Sigmoid colon (tissue), 7 donors: ENCODE data around the gene PTGDS. TPM values are rescaled to one million over a fixed set of nuclear protein-coding genes. Genes with fewer than 3 reads are reported as not detected.

Experiments
- DNase-seq: peaks from one replicate; pipeline ENCODE4 v3.0.0-alpha.2; 2019
- H3K27ac ChIP-seq, 4 donors: fragments of 200-600 bp; sonication (generic); one replicate each; pipeline ENCODE4 v1.5.1; 2016 to 2019; ENCODE audit warnings: mild to moderate bottlenecking in 1 of 4
- H3K27me3 ChIP-seq, 3 donors: fragments of 200-600 bp; sonication (generic); one replicate each; pipeline ENCODE4 v1.5.1; 2019; ENCODE audit warnings: mild to moderate bottlenecking in 1 of 3
- H3K36me3 ChIP-seq, 4 donors: fragments of 200-600 bp; sonication (generic); one replicate each; pipeline ENCODE4 v1.5.1; 2016 to 2019
- H3K4me1 ChIP-seq, 4 donors: fragments of 200-600 bp; sonication (generic); one replicate each; pipeline ENCODE4 v1.5.1; 2017 to 2019
- H3K4me3 ChIP-seq, 4 donors: fragments of 200-600 bp; sonication (generic); one replicate each; pipeline ENCODE4 v1.5.1; 2017 to 2019; ENCODE audit warnings: mild to moderate bottlenecking in 2 of 4, moderate library complexity in 1 of 4
- H3K9me3 ChIP-seq, 4 donors: fragments of 200-600 bp in 3 of 4; sonication (generic) in 3 of 4; one replicate each; pipeline versions ENCODE4 v1.5.1 to v1.6.1; 2013 to 2019
- CTCF ChIP-seq, 4 experiments: fragments of 450-650 bp in 3 of 4; fragments of 200-600 bp in 1 of 4; IDR thresholded peaks; one replicate each; pipeline ENCODE4 v1.5.1; 2016 to 2019; ENCODE audit warnings: antibody characterized with exemption in 4 of 4, mild to moderate bottlenecking in 3 of 4, moderate library complexity in 2 of 4
- EP300 ChIP-seq, 4 donors: sonication (generic); formaldehyde crosslinking; IDR thresholded peaks; one replicate each; pipeline ENCODE4 v1.6.1; 2017; ENCODE audit warnings: antibody characterized with exemption in 4 of 4
- POLR2A ChIP-seq, 2 donors: fragments of 450-650 bp; IDR thresholded peaks; one replicate each; pipeline ENCODE4 v1.6.1; 2016; ENCODE audit warnings: antibody characterized with exemption in 2 of 2, mild to moderate bottlenecking in 2 of 2, moderate library complexity in 2 of 2
- POLR2AphosphoS5 ChIP-seq, 4 donors: sonication (generic); formaldehyde crosslinking; IDR thresholded peaks; one replicate each; pipeline ENCODE4 v1.6.1; 2017; ENCODE audit warnings: antibody characterized with exemption in 4 of 4
- WGBS, 2 donors: extraction: QIAGEN DNeasy Blood & Tissue Kit; methylation state at CpG; one replicate each; pipeline ENCODE4 v1.1.7; 2013; 5-methylcytosine and 5-hydroxymethylcytosine counted together
- intact Hi-C: fragments of 100-400 bp; cut with DNase I; formaldehyde crosslinking; loops from one replicate; pipeline ENCODE4 v1.15.1; 2023
- polyA plus RNA-seq, 3 donors: library from polyadenylated mRNA; stranded (reverse); fragments of 200-250 nt; gene quantifications; one replicate each; pipeline ENCODE4 v1.2.3, GENCODE V29; 2013
- total RNA-seq, 4 donors: library from RNA; depleted of rRNA; stranded (reverse); fragments of >200 nt; gene quantifications; one replicate each; pipeline ENCODE4 v1.1.0, GENCODE V29; 2016
- donor health status: healthy with polysubstance abuse.
- donor health status: Bipolar disorder and iron deficiency.
- donor health status: healthy.

Gene PTGDS
- total and polyA plus RNA-seq, 7 donors, result 8.3 to 218 (median 28.5) TPM

GRCh38 chr9:136949239-136949816 is 28.0 kb upstream of the PTGDS start:
- Histone ChIP-seq H3K27ac (peak overlapping the region; percentile 81 to 89 (median 86)), H3K4me1 (peaks cover 0 to 23% (median 19%) of the 10 kb centered on the region in 4 donors), H3K9me3 (no peaks in the 10 kb centered on the region), H3K4me3 (peak overlapping the region; percentile 60 to 82 (median 66)), H3K36me3 (no peaks in the 10 kb centered on the region), H3K27me3 (no peaks in the 10 kb centered on the region)
- no peak for DNase-seq
- TF ChIP-seq POLR2A (IDR thresholded peaks at IDR 0.05), result no peak
- no peak for TF ChIP-seq EP300 (IDR thresholded peaks at IDR 0.05)
- no peak for TF ChIP-seq POLR2AphosphoS5 (IDR thresholded peaks at IDR 0.05)
- TF ChIP-seq CTCF (IDR thresholded peaks at IDR 0.05), result no peak
- intact Hi-C loops, result loop anchor here (5.0 kb wide), 1 partner anchor 467 kb away; the partner anchor contains the start of gene SEC16A
- WGBS, 2 donors, result 5 to 12% methylated on average over 21 to 22 of the region's 22 CpGs

GRCh38 chr9:136949817-136950655 is 27.3 kb upstream of the PTGDS start:
- peak overlapping the region; percentile 81 to 89 (median 86) for H3K27ac ChIP-seq
- peak; percentile 18 to 68 for TF ChIP-seq POLR2A (IDR thresholded peaks at IDR 0.05)
- peak; percentile 70 to 91 (median 82) for TF ChIP-seq POLR2AphosphoS5 (IDR thresholded peaks at IDR 0.05)
- peak in 2 of 4 experiments; percentile 16 to 34 for TF ChIP-seq CTCF (IDR thresholded peaks at IDR 0.05)
- no peak for TF ChIP-seq EP300 (IDR thresholded peaks at IDR 0.05)
- intact Hi-C loops, result loop anchor here (5.0 kb wide), 1 partner anchor 468 kb away; the partner anchor contains the start of gene SEC16A
- H3K36me3 ChIP-seq, result no peaks in the 10 kb centered on the region
- peak; percentile 97 for DNase-seq
- WGBS, 2 donors, result 2 to 6% methylated on average over 63 of the region's 63 CpGs
- no peaks in the 10 kb centered on the region for H3K9me3 ChIP-seq
- H3K4me3 ChIP-seq, result peak overlapping the region; percentile 60 to 82 (median 66)
- peaks cover 0 to 19% (median 16%) of the 10 kb centered on the region in 4 donors for H3K4me1 ChIP-seq
- no peaks in the 10 kb centered on the region for H3K27me3 ChIP-seq

GRCh38 chr9:136950656-136951276 is 26.5 kb upstream of the PTGDS start:
- Histone ChIP-seq H3K9me3 (no peaks in the 10 kb centered on the region), H3K36me3 (no peaks in the 10 kb centered on the region), H3K4me1 (peaks cover 0 to 19% (median 15%) of the 10 kb centered on the region in 4 donors), H3K27ac (peak overlapping the region; percentile 81 to 89 (median 86)), H3K4me3 (peak overlapping the region in 3 of 4 donors; percentile 60 to 82 (median 68)), H3K27me3 (no peaks in the 10 kb centered on the region)
- 17 to 56% methylated on average over 9 of the region's 9 CpGs for WGBS, 2 donors
- intact Hi-C loops, result no loop called here
- DNase-seq, result no peak
- no peak for TF ChIP-seq POLR2A (IDR thresholded peaks at IDR 0.05)
- TF ChIP-seq POLR2AphosphoS5 (IDR thresholded peaks at IDR 0.05), result no peak
- TF ChIP-seq EP300 (IDR thresholded peaks at IDR 0.05), result no peak
- no peak for TF ChIP-seq CTCF (IDR thresholded peaks at IDR 0.05)

GRCh38 chr9:136951541-136952320 is 25.6 kb upstream of the PTGDS start, which contains the start of gene LCN12:
Gene LCN12, plus strand, starts transcription at chr9:136952273. Its CDS starts 55 bp downstream, at chr9:136952328.
- no peaks in the 10 kb centered on the region for H3K9me3 ChIP-seq
- no peak within 1 kb of the TSS for H3K4me3 ChIP-seq
- no peaks in the 10 kb centered on the region for H3K36me3 ChIP-seq
- TF ChIP-seq CTCF (IDR thresholded peaks at IDR 0.05) (no peak), EP300 (IDR thresholded peaks at IDR 0.05) (no peak), POLR2AphosphoS5 (IDR thresholded peaks at IDR 0.05) (no peak), POLR2A (IDR thresholded peaks at IDR 0.05) (no peak)
- 74% methylated on average over 14 of the region's 14 CpGs for WGBS, 2 donors
- no peak for DNase-seq
- H3K4me1 ChIP-seq, result peaks cover 0 to 19% (median 15%) of the 10 kb centered on the region in 4 donors
- H3K27me3 ChIP-seq, result no peaks in the 10 kb centered on the region
- no peak within 1 kb of the TSS for H3K27ac ChIP-seq
- intact Hi-C loops, result no loop called here
